BLaER1 treated with 17β-estradiol and CSF1 and Interleukin-3, amounts not matched to agents 10 nM and 100 nM (cell line): ENCODE data around the gene WDHD1.
"Not testable (repeated sequence)": the region's sequence is repeated elsewhere in the genome, so short reads cannot be mapped to it uniquely, and the experiment has no call there.

Source experiments
- H3K27ac ChIP-seq, 11 experiments: shearing (Covaris generic); formaldehyde crosslinking; 2 replicates each; pipeline ENCODE4 v1.8.1; 2022
- H3K27me3 ChIP-seq, 11 experiments: shearing (Covaris generic); formaldehyde crosslinking; 2 replicates each; pipeline ENCODE4 v1.8.1; 2022
- H3K36me3 ChIP-seq, 11 experiments: shearing (Covaris generic); formaldehyde crosslinking; 2 replicates each; pipeline ENCODE4 v1.8.1; 2022
- H3K4me1 ChIP-seq, 10 experiments: shearing (Covaris generic); formaldehyde crosslinking; 2 replicates each; pipeline ENCODE4 v1.8.1; 2022
- H3K4me2 ChIP-seq, 11 experiments: shearing (Covaris generic); formaldehyde crosslinking; 2 replicates each; pipeline ENCODE4 v1.8.1; 2022
- H3K4me3 ChIP-seq, 10 experiments: shearing (Covaris generic); formaldehyde crosslinking; 2 replicates each; pipeline ENCODE4 v1.8.1; 2022
- H3K9ac ChIP-seq, 11 experiments: shearing (Covaris generic); formaldehyde crosslinking; 2 replicates each; pipeline ENCODE4 v1.8.1; 2022
- H3K9me3 ChIP-seq, 11 experiments: shearing (Covaris generic); formaldehyde crosslinking; replicated peaks in 1 of 11; 2 replicates each; pipeline ENCODE4 v1.8.1; 2022
- H4K20me1 ChIP-seq, 11 experiments: shearing (Covaris generic); formaldehyde crosslinking; 2 replicates each; pipeline ENCODE4 v1.8.1; 2022
- Cebpa-rat ChIP-seq, 11 experiments: shearing (Covaris generic); IDR thresholded peaks; 2 replicates each; pipeline ENCODE4 v1.8.1; 2022

The WDHD1 gene

DNA sequence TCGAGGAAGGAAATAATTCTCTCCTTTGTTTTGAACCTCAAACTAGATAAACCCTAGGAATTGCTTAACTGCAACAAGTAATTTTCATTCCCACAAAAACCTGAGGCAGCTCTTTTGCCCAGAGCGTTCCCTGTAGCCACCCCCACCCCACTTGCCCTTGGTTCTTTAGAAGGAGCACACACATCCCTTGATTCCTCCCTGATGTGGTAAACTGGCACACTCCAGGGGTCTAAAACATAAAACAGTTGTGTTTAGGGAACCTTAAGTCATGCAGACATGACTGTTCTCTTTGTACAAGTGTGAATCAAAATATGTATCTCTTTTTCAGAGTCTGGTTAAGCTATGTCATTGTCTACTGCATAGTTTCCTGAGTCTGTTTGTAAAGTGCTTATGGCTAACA is 38.5 kb upstream of the WDHD1 start:
- no peak overlapping the region for H3K4me3 ChIP-seq
- H3K36me3 ChIP-seq, result peaks cover 73 to 100% (median 91%) of the 10 kb centered on the region in 11 experiments
- peak overlapping the region in 1 of 11 experiments; percentile 31; a peak in 1 of 22 replicates for H3K9ac ChIP-seq
- no peaks in the 10 kb centered on the region for H3K27me3 ChIP-seq
- TF ChIP-seq Cebpa-rat (IDR thresholded peaks at IDR 0.05), result no peak
- peak overlapping the region in 2 of 11 experiments; percentile 10 to 44; a peak in 2 of 22 replicates for H3K27ac ChIP-seq
- no peaks in the 10 kb centered on the region for H3K9me3 ChIP-seq
- H4K20me1 ChIP-seq, result peaks cover 37 to 99% (median 69%) of the 10 kb centered on the region in 11 experiments
- 0 out of 22 replicates have a peak overlapping the region, but pooled peaks of 1 of the 11 experiments have one; percentile 9 for H3K4me2 ChIP-seq
- peaks cover 7 to 31% (median 10%) of the 10 kb centered on the region in 10 experiments; a peak in 19 of 20 replicates for H3K4me1 ChIP-seq

DNA sequence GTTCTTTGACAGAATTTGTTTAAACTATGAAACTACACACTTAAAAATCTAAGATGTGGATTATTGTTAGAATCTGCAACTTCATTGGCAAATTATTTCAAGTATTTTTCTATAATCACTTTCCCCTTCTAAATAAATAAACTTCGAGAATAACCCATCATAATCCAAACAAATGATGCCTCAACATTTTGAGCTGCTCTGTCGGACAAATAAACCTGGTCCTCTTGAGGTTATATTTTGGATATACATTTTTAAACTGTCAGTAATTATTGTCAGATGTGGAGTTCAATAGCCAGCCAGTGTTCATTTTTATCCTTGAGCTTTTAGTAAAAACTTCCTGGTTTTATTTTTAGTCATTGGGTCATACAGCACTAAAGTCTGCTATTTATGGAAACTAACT is 38.0 kb upstream of the WDHD1 start:
- not testable (repeated sequence) for H3K27me3 ChIP-seq, H3K9me3 ChIP-seq, H3K4me3 ChIP-seq
- H3K27ac ChIP-seq, result 0 out of 22 replicates have a peak overlapping the region, but pooled peaks of 1 of the 11 experiments have one; percentile 10
- H3K4me1 ChIP-seq, result peaks cover 2 to 26% (median 5%) of the 10 kb centered on the region in 10 experiments; a peak in 15 of 20 replicates
- H4K20me1 ChIP-seq, result peaks cover 42 to 99% (median 74%) of the 10 kb centered on the region in 11 experiments
- 0 out of 22 replicates have a peak overlapping the region, but pooled peaks of 1 of the 11 experiments have one; percentile 9 for H3K4me2 ChIP-seq
- peaks cover 78 to 100% (median 92%) of the 10 kb centered on the region in 11 experiments for H3K36me3 ChIP-seq
- H3K9ac ChIP-seq, result peak overlapping the region in 1 of 11 experiments; percentile 31; a peak in 1 of 22 replicates

DNA sequence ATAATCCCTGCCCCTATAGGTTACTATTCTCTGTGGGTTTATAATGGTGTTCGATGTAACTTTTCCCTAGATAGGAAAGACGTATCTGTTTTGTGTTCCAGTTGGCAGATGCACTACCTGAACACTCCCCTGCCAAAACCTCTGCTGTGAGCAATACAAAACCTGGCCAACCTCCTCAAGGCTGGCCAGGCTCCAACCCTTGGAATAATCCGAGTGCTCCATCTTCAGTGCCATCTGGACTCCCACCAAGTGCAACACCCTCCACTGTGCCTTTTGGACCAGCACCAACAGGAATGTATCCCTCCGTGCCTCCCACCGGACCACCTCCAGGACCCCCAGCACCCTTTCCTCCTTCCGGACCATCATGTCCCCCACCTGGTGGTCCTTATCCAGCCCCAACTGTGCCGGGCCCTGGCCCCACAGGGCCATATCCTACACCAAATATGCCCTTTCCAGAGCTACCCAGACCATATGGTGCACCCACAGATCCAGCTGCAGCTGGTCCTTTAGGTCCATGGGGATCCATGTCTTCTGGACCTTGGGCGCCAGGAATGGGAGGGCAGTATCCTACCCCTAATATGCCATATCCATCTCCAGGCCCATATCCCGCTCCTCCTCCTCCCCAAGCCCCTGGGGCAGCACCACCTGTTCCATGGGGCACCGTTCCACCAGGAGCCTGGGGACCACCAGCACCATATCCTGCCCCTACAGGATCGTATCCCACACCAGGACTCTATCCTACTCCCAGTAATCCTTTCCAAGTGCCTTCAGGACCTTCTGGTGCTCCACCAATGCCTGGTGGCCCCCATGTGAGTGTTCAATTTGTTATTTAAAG is 35.8 kb upstream of the WDHD1 start:
- Histone ChIP-seq H3K4me1 (peaks cover 0 to 25% (median 0%) of the 10 kb centered on the region in 10 experiments; a peak in 4 of 20 replicates), H4K20me1 (peaks cover 62 to 100% (median 89%) of the 10 kb centered on the region in 11 experiments), H3K9me3 (no peaks in the 10 kb centered on the region), H3K4me3 (no peak overlapping the region), H3K27me3 (no peaks in the 10 kb centered on the region), H3K9ac (no peak overlapping the region), H3K27ac (no peak overlapping the region), H3K36me3 (peaks cover 85 to 100% (median 97%) of the 10 kb centered on the region in 11 experiments), H3K4me2 (no peak overlapping the region)
- TF ChIP-seq Cebpa-rat (IDR thresholded peaks at IDR 0.05), result no peak

DNA sequence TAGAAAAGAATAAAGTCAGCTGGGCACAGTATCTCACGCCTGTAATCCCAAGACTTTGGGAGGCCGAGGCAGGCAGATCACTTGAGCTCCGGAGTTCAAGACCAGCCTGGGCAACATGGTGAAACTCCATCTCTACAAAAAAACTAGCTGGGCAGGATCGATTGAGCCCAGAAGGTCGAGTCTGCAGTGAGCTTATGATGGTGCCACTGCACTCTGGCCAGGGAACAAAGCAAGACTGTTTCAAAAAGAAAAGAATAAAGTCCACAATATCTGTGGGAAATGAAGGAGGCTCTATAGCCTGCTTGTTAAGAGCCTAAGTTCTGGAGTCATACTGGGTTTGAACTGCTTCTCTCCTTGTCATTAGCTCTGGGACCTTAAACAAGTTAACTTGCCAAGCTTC is 32.4 kb upstream of the WDHD1 start:
- Histone ChIP-seq H3K9me3 (no peaks in the 10 kb centered on the region), H3K36me3 (peaks cover 73 to 100% (median 99%) of the 10 kb centered on the region in 11 experiments), H3K4me3 (no peak overlapping the region), H3K9ac (no peak overlapping the region), H3K27ac (no peak overlapping the region), H3K27me3 (no peaks in the 10 kb centered on the region), H3K4me2 (no peak overlapping the region), H4K20me1 (peaks cover 88 to 100% (median 100%) of the 10 kb centered on the region in 11 experiments), H3K4me1 (peaks cover 0 to 26% (median 0%) of the 10 kb centered on the region in 10 experiments; a peak in 5 of 20 replicates)
- no peak for TF ChIP-seq Cebpa-rat (IDR thresholded peaks at IDR 0.05)

DNA sequence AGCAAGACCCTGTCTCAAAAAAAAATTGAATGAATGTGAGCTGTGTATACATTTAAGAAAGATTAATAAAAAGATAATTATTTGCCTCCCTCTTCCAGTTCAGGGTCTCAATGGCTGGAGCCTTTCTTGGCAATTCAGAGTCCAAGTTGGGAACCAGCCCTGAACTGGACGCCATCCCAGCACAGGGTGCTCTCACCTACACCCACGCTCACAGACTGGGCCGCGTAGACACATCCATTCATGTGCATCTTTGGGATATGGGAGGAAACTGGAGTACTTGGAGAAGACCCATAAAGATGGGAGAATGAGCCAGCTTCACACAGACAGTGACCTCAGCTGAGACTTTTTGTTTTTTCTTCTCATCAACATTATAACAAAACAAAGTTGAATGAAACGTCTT is 31.0 kb upstream of the WDHD1 start:
- Histone ChIP-seq H3K36me3 (peaks cover 67 to 100% (median 97%) of the 10 kb centered on the region in 11 experiments), H3K27ac (no peak overlapping the region), H4K20me1 (peaks cover 86 to 100% (median 100%) of the 10 kb centered on the region in 11 experiments)

DNA sequence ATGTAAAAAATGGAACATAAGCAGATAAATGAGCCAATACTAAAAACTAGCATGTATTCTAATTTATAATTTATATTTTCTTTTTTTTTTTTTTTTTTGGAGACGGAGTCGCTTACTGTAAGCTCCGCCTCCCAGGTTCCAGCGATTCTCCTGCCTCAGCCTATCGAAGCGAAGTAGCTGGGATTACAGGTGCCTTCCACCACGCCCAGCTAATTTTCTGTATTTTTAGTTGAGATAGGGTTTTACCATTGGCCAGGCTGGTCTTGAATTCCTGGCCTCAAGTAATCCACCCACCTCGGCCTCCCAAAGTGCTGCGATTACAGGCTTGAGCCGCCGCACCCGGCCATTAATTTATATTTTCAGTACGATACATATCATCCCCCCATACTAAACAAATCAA is 27.2 kb upstream of the WDHD1 start:
- Histone ChIP-seq H3K36me3 (peaks cover 34 to 65% (median 61%) of the 10 kb centered on the region in 11 experiments), H4K20me1 (peaks cover 56 to 73% (median 71%) of the 10 kb centered on the region in 11 experiments), H3K9ac (no peak overlapping the region), H3K9me3 (no peaks in the 10 kb centered on the region), H3K4me3 (no peak overlapping the region), H3K4me2 (peak overlapping the region in 8 of 11 experiments; percentile 23 to 99 (median 84); a peak in 9 of 22 replicates), H3K27ac (no peak overlapping the region), H3K27me3 (no peaks in the 10 kb centered on the region), H3K4me1 (peaks cover 19 to 52% (median 25%) of the 10 kb centered on the region in 10 experiments)
- no peak for TF ChIP-seq Cebpa-rat (IDR thresholded peaks at IDR 0.05)

More for the DNA sequence above, 31.0 kb upstream of the WDHD1 start:
- Histone ChIP-seq H3K4me3 (no peak overlapping the region), H3K4me2 (no peak overlapping the region), H3K4me1 (peaks cover 6 to 30% (median 11%) of the 10 kb centered on the region in 10 experiments), H3K9ac (no peak overlapping the region), H3K9me3 (no peaks in the 10 kb centered on the region), H3K27me3 (no peaks in the 10 kb centered on the region)
- TF ChIP-seq Cebpa-rat (IDR thresholded peaks at IDR 0.05), result no peak

DNA sequence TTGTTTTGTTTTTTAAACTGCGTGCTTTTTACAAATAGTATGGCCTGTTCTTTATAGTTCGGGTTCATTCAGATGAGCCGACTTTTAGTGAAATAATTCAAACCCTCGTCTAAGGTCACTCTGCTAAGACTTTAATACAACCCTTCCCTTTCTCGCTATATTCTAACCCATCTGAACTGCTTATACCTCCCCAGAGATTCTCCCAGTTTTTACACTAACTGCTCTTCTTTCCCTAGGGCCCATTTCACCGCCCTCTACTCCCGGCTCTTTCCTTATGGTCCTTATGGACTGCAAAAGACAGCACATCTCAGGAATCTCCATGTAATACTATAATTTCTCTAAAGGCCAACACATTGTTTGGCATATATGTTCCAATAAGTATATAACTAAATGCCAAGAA is 26.6 kb upstream of the WDHD1 start:
- no peak for TF ChIP-seq Cebpa-rat (IDR thresholded peaks at IDR 0.05)
- Histone ChIP-seq H3K36me3 (peaks cover 32 to 59% (median 55%) of the 10 kb centered on the region in 11 experiments), H3K27ac (no peak overlapping the region), H3K27me3 (no peaks in the 10 kb centered on the region), H3K9ac (peak overlapping the region in 4 of 11 experiments; percentile 95 to 100 (median 100); a peak in 5 of 22 replicates), H3K4me1 (peaks cover 19 to 52% (median 25%) of the 10 kb centered on the region in 10 experiments), H3K4me3 (peak overlapping the region in 6 of 10 experiments; percentile 86 to 97 (median 92); a peak in 8 of 20 replicates), H4K20me1 (peaks cover 51 to 67% (median 65%) of the 10 kb centered on the region in 11 experiments), H3K4me2 (peak overlapping the region; percentile 80 to 99 (median 88)), H3K9me3 (no peaks in the 10 kb centered on the region)

DNA sequence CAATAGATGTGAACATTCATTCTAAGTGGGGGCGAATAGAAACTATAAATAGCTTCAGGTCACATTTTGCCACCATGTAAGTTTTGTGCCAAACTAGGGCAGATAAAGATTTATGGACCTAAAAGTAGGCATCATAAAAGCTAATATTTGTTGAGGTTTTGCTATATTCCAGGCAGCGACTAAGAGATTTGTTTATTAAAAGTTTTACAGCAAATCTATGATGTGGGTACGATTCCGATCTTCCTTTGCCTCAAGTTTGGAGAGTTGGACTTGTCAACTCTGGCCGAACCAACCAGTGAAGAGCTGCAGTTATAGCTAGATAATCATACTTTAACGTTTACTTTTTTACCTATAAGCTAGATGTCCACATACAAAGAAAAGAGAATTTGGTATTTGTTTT is 26.1 kb upstream of the WDHD1 start:
- TF ChIP-seq Cebpa-rat (IDR thresholded peaks at IDR 0.05), result no peak
- H3K9ac ChIP-seq, result peak overlapping the region; percentile 95 to 100 (median 99); a peak in 21 of 22 replicates
- peaks cover 47 to 62% (median 60%) of the 10 kb centered on the region in 11 experiments for H4K20me1 ChIP-seq
- peaks cover 27 to 55% (median 51%) of the 10 kb centered on the region in 11 experiments for H3K36me3 ChIP-seq
- peaks cover 19 to 52% (median 25%) of the 10 kb centered on the region in 10 experiments for H3K4me1 ChIP-seq
- peak overlapping the region; percentile 86 to 97 (median 94) for H3K4me3 ChIP-seq
- peak overlapping the region; percentile 80 to 99 (median 88) for H3K4me2 ChIP-seq
- no peaks in the 10 kb centered on the region for H3K9me3 ChIP-seq
- peak overlapping the region in 7 of 11 experiments; percentile 96 to 100 (median 99); a peak in 10 of 22 replicates for H3K27ac ChIP-seq
- H3K27me3 ChIP-seq, result no peaks in the 10 kb centered on the region
